OCI-LY1 (cell line): Measurements from ENCODE around the gene PAK5.

Experiments used
- H2AFZ ChIP-seq: fragments of 200-600 bp; sonication (generic), shearing (Covaris generic); 2 replicates; pipeline ENCODE4 v1.6.0; 2014; ENCODE audit warnings: antibody characterized with exemption, mild to moderate bottlenecking, low read length
- H3F3A ChIP-seq: fragments of 200-600 bp; sonication (generic), shearing (Covaris generic); 2 replicates; pipeline ENCODE4 v1.6.0; 2014; ENCODE audit warnings: mild to moderate bottlenecking, antibody characterized with exemption, low read length, moderate library complexity; ENCODE audit not compliant: insufficient read depth
- H3K27ac ChIP-seq: fragments of 200-600 bp; sonication (generic); 2 replicates; pipeline ENCODE4 v1.5.1; 2014; ENCODE audit warnings: low read length, mixed run types, mild to moderate bottlenecking, low read depth; ENCODE audit not compliant: poor library complexity, severe bottlenecking
- H3K27me3 ChIP-seq: fragments of 200-600 bp; sonication (generic); 2 replicates; pipeline ENCODE4 v1.6.0; 2014; ENCODE audit warnings: antibody characterized with exemption, mild to moderate bottlenecking, low read length, moderate library complexity; ENCODE audit not compliant: insufficient read depth
- H3K36me3 ChIP-seq: fragments of 200-600 bp; sonication (generic); 2 replicates; pipeline ENCODE4 v1.6.1; 2014; ENCODE audit warnings: mild to moderate bottlenecking, antibody characterized with exemption, low read length, moderate library complexity, mixed read lengths; ENCODE audit not compliant: insufficient read depth
- H3K4me1 ChIP-seq: fragments of 200-600 bp; sonication (generic); 2 replicates; pipeline ENCODE4 v1.5.1; 2014; ENCODE audit warnings: mild to moderate bottlenecking, low read length, moderate library complexity; ENCODE audit not compliant: insufficient read depth, severe bottlenecking
- H3K4me2 ChIP-seq: fragments of 200-600 bp; sonication (generic), shearing (Covaris generic); 2 replicates; pipeline ENCODE4 v1.6.1; 2014; ENCODE audit warnings: low read length
- H3K4me3 ChIP-seq: fragments of 200-600 bp; sonication (generic); 2 replicates; pipeline ENCODE4 v1.5.1; 2014; ENCODE audit warnings: low read length, low read depth, mild to moderate bottlenecking, mixed read lengths; ENCODE audit not compliant: poor library complexity, severe bottlenecking
- H3K79me2 ChIP-seq: fragments of 200-600 bp; shearing (Covaris generic); 2 replicates; pipeline ENCODE4 v1.6.1; 2016; ENCODE audit warnings: mixed run types, low read length, mixed read lengths; ENCODE audit not compliant: insufficient read depth
- H3K9ac ChIP-seq: fragments of 200-600 bp; sonication (generic), shearing (Covaris generic); 2 replicates; pipeline ENCODE4 v1.6.1; 2014; ENCODE audit warnings: mild to moderate bottlenecking, low read length, mixed read lengths
- H3K9me2 ChIP-seq: fragments of 200-600 bp; sonication (generic), shearing (Covaris generic); 2 replicates; pipeline ENCODE4 v1.6.1; 2014; ENCODE audit warnings: low read depth, mild to moderate bottlenecking, low read length, mixed read lengths
- H3K9me3 ChIP-seq: fragments of 200-600 bp; shearing (Covaris generic); 2 replicates; pipeline ENCODE4 v1.6.1; 2014; ENCODE audit warnings: low read length, mixed read lengths
- H4K20me1 ChIP-seq: fragments of 200-600 bp; sonication (generic), shearing (Covaris generic); 2 replicates; pipeline ENCODE4 v1.6.0; 2016; ENCODE audit warnings: mild to moderate bottlenecking, low read length; ENCODE audit not compliant: insufficient read depth
- EZH2 ChIP-seq: fragments of 200-600 bp; sonication (generic), shearing (Covaris generic); IDR thresholded peaks from 2 replicates; pipeline ENCODE4 v1.8.0; 2017; ENCODE audit warnings: borderline replicate concordance, mixed run types, mild to moderate bottlenecking, antibody characterized with exemption, low read length, moderate library complexity, mixed read lengths
- TF ChIP-seq, protein P1 (sequence below): fragments of 200-600 bp; sonication (generic), shearing (Covaris generic); IDR thresholded peaks from 2 replicates; pipeline ENCODE4 v1.5.1; 2017; ENCODE audit warnings: mild to moderate bottlenecking, antibody characterized with exemption, low read length, moderate library complexity, mixed read lengths

PAK5 gene

DNA sequence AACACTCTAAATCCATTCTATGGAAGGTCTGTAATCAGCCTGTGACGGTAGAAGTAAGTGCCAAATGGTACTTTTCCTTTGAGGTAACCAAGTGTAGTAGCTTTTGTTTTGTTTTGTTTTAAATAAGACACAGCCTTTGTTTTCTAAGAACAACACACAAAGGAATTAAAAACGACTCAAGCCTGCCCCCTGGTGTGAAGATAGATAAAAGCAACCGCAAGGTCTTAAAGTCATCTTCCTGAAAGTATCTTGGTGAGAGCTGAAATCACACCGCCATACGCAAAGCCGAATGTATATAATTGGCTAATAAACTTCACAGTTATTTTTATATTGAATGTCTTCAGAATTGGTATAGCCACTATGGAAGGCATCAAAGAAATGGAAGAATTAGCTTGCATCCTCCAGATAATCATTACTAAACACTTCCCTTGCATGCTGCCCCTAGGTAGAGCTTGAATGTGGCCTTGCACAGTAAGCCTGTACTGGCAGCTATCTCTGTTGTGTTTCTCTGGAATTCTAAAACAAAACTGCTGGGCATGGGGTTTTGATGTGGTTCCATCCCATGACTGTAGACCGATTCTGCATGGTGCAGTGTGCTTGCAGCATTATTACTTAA, 228.9 kb downstream of the PAK5 start:
- Histone ChIP-seq H3K4me1 (no peaks in the 10 kb centered on the region), H3K4me2 (no peak overlapping the region), H3K79me2 (no peaks in the 10 kb centered on the region), H3K9me3 (no peaks in the 10 kb centered on the region), H3K4me3 (no peak overlapping the region), H3K9me2 (no peaks in the 10 kb centered on the region), H3K9ac (no peak overlapping the region), H3K27me3 (no peaks in the 10 kb centered on the region), H3K27ac (no peak overlapping the region), H4K20me1 (no peaks in the 10 kb centered on the region), H3F3A (no peaks in the 10 kb centered on the region), H2AFZ (no peak overlapping the region), H3K36me3 (no peaks in the 10 kb centered on the region)
- TF ChIP-seq EZH2: no peak
- TF ChIP-seq, protein P1, sequence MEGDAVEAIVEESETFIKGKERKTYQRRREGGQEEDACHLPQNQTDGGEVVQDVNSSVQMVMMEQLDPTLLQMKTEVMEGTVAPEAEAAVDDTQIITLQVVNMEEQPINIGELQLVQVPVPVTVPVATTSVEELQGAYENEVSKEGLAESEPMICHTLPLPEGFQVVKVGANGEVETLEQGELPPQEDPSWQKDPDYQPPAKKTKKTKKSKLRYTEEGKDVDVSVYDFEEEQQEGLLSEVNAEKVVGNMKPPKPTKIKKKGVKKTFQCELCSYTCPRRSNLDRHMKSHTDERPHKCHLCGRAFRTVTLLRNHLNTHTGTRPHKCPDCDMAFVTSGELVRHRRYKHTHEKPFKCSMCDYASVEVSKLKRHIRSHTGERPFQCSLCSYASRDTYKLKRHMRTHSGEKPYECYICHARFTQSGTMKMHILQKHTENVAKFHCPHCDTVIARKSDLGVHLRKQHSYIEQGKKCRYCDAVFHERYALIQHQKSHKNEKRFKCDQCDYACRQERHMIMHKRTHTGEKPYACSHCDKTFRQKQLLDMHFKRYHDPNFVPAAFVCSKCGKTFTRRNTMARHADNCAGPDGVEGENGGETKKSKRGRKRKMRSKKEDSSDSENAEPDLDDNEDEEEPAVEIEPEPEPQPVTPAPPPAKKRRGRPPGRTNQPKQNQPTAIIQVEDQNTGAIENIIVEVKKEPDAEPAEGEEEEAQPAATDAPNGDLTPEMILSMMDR: peak; percentile 67

DNA sequence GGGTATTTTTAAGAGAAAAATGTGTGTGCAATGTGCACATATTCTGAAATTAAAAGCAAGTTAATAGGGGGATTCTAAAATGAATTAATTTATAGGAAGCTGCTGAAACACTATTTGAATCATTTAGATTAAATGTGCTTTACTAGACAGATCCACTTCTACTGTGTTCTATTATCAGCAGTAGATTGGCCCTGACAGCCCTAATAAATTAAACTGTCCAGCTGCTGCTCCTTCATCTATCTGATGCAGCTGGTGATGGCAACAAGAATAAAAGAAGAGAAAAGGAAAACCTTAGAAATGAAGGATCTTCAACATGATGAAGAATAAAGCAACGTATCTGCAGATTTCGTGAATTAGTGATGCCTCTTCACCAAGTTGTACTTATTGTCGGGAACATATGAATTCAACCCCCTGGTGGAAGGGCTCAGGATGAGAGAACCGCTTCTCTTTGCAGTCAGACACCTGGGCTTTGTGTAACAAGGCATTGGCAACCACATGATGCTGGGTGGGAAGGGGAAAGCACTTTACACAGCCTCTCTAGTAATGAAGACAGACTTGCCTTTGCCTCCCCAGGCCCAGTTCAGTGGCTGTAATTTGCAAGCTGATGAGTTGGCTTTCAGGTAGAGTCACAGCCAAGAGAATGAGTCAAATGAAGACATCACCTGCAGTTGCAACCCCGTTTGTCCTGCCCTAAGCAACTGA, 230.1 kb downstream of the PAK5 start:
- Histone ChIP-seq H3K9me3 (no peaks in the 10 kb centered on the region), H3K36me3 (no peaks in the 10 kb centered on the region), H2AFZ (no peak overlapping the region), H3K4me2 (no peak overlapping the region), H3K27me3 (no peaks in the 10 kb centered on the region), H4K20me1 (no peaks in the 10 kb centered on the region), H3K9ac (no peak overlapping the region), H3K9me2 (no peaks in the 10 kb centered on the region), H3K4me1 (no peaks in the 10 kb centered on the region), H3K79me2 (no peaks in the 10 kb centered on the region), H3K4me3 (no peak overlapping the region), H3F3A (no peaks in the 10 kb centered on the region), H3K27ac (no peak overlapping the region)
- TF ChIP-seq, protein P1: no peak
- TF ChIP-seq EZH2: no peak

DNA sequence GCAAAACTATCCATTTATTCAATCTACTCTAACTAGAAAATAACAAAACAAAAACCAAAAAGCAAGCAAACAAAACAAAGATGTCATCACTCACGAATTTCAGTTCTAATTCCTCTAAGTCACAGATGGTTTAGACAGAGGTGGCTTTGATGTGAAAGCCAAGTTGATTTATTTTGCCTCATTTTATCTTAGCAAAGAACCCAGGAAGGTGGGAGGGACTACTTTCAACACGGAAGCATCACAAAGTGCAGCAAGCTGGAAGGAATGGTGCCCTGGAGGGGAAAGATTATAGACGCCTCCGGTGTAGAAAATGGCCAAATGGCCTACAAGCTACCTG, 236.1 kb downstream of the PAK5 start:
- Histone ChIP-seq H3K79me2 (no peaks in the 10 kb centered on the region), H4K20me1 (no peaks in the 10 kb centered on the region), H3K27ac (no peak overlapping the region), H3K27me3 (no peaks in the 10 kb centered on the region), H3K4me1 (no peaks in the 10 kb centered on the region), H3K36me3 (no peaks in the 10 kb centered on the region), H2AFZ (no peak overlapping the region), H3K4me3 (no peak overlapping the region), H3K4me2 (no peak overlapping the region), H3K9me2 (no peaks in the 10 kb centered on the region), H3K9ac (no peak overlapping the region), H3F3A (no peaks in the 10 kb centered on the region), H3K9me3 (no peaks in the 10 kb centered on the region)
- no peak for TF ChIP-seq EZH2
- TF ChIP-seq, protein P1: no peak
